Adrenal gland (tissue), 12 donors: ENCODE data around the gene GTSF1L. TPM values are rescaled to one million over a fixed set of nuclear protein-coding genes. Genes with fewer than 3 reads are reported as not detected.

Experiments
- DNase-seq, 7 donors: peaks; one replicate each; pipeline ENCODE4 v3.0.0-alpha.2; 2019 to 2020
- H3K27ac ChIP-seq, 5 donors: fragments of 200-600 bp; sonication (generic) in 4 of 5; 1 replicate in 3 of 5; 2 replicates in 2 of 5; pipeline versions ENCODE4 v1.5.1 to v1.8.0; 2016 to 2020; ENCODE audit warnings: mild to moderate bottlenecking in 1 of 5
- H3K27me3 ChIP-seq: fragments of 200-600 bp; 2 replicates; pipeline ENCODE4 v1.8.0; 2021
- H3K36me3 ChIP-seq, 2 donors: fragments of 200-600 bp; replicated peaks in 1 of 2; 1 replicate in 1 of 2; 2 replicates in 1 of 2; pipeline versions ENCODE4 v1.5.1 to v1.8.0; 2018 to 2022
- H3K4me1 ChIP-seq, 2 donors: fragments of 200-600 bp; replicated peaks in 1 of 2; 1 replicate in 1 of 2; 2 replicates in 1 of 2; pipeline versions ENCODE4 v1.5.1 to v1.8.0; 2018 to 2021
- H3K4me3 ChIP-seq, 4 donors: fragments of 200-600 bp; sonication (generic) in 3 of 4; one replicate each; pipeline ENCODE4 v1.5.1; 2016 to 2018
- H3K9me3 ChIP-seq, 3 donors: fragments of 200-600 bp; sonication (generic) in 1 of 3; replicated peaks in 1 of 3; 1 replicate in 2 of 3; 2 replicates in 1 of 3; pipeline versions ENCODE4 v1.5.1 to v1.8.0; 2016 to 2021
- CTCF ChIP-seq, 6 experiments: fragments of 450-650 bp in 4 of 6; fragments of 200-600 bp in 2 of 6; sonication (generic) in 1 of 6; IDR thresholded peaks; 1 replicate in 5 of 6; 2 replicates in 1 of 6; pipeline versions ENCODE4 v1.5.1 to v1.8.0; 2016 to 2021; ENCODE audit warnings: antibody characterized with exemption in 6 of 6, mild to moderate bottlenecking in 2 of 6, moderate library complexity in 1 of 6
- POLR2A ChIP-seq, 2 donors: fragments of 450-650 bp; IDR thresholded peaks; one replicate each; pipeline ENCODE4 v1.6.1; 2017; ENCODE audit warnings: antibody characterized with exemption in 2 of 2, mild to moderate bottlenecking in 2 of 2, moderate library complexity in 1 of 2
- WGBS, 4 donors: extraction: QIAGEN DNeasy Blood & Tissue Kit in 2 of 4; methylation state at CpG; one replicate each; pipeline versions ENCODE4 v1.1.5 to v1.1.7; 2013 to 2017; 5-methylcytosine and 5-hydroxymethylcytosine counted together
- intact Hi-C, 2 donors: fragments of 100-400 bp; cut with DNase I; formaldehyde crosslinking; loops; one replicate each; pipeline versions ENCODE4 v1.14.1 to v1.15.0; 2022 to 2023
- polyA plus RNA-seq, 3 donors: library from polyadenylated mRNA; stranded (reverse); fragments of 200-250 nt in 2 of 3; fragments of 350-450 nt in 1 of 3; fragmentation: Illumina TruSeq in 1 of 3; extraction: RNeasy Lipid Tissue Mini Kit (QIAGEN cat#74804) in 1 of 3; gene quantifications; one replicate each; pipeline ENCODE4 v1.2.3, GENCODE V29; 2013 to 2014
- total RNA-seq, 9 donors: library from RNA; depleted of rRNA in 4 of 9; stranded (reverse); fragments of >200 nt in 4 of 9; fragments of 120-200 nt in 1 of 9; fragmentation: NEBNext Ultra II Directional in 1 of 9; extraction: Animal tissue kit (Norgen Biotek cat#: 25700) in 1 of 9; gene quantifications; one replicate each; pipeline versions ENCODE4 v1.1.0 to v1.2.4, GENCODE V29; 2013 to 2023
- donor health status: healthy with polysubstance abuse.
- donor health status: Bipolar disorder and iron deficiency.
- donor health status: DM: yes; HTN: yes; CAD: no.
- donor health status: DM: no; HTN: no; CAD: no.
- donor health status: DM: no; HTN: no; CAD: no.
- donor health status: DM: yes; HTN: yes; CAD: no.

The GTSF1L gene
- total and polyA plus RNA-seq, 12 donors = not detected

GRCh38 chr20:43721097-43721428 lies 5.7 kb downstream of the GTSF1L start:
- Histone ChIP-seq H3K36me3 (no peaks in the 10 kb centered on the region), H3K4me1 (no peaks in the 10 kb centered on the region), H3K4me3 (no peak overlapping the region), H3K27me3 (no peaks in the 10 kb centered on the region), H3K27ac (no peak overlapping the region), H3K9me3 (no peaks in the 10 kb centered on the region)
- WGBS, 4 donors = 0 to 12% (median 6%) methylated on average over 1 to 2 of the region's 2 CpGs
- DNase-seq = no peak
- intact Hi-C loops = no loop called here
- no peak for TF ChIP-seq CTCF (IDR thresholded peaks at IDR 0.05)
- no peak for TF ChIP-seq POLR2A (IDR thresholded peaks at IDR 0.05)

- no peak for DNase-seq
- intact Hi-C loops = no loop called here
- TF ChIP-seq CTCF (IDR thresholded peaks at IDR 0.05) (no peak), POLR2A (IDR thresholded peaks at IDR 0.05) (no peak)
- Histone ChIP-seq H3K36me3 (no peaks in the 10 kb centered on the region), H3K4me3 (no peak overlapping the region), H3K27ac (no peak overlapping the region), H3K4me1 (no peaks in the 10 kb centered on the region), H3K9me3 (no peaks in the 10 kb centered on the region), H3K27me3 (no peaks in the 10 kb centered on the region)
- WGBS, 4 donors = 60 to 91% (median 72%) methylated on average over 1 of the region's 1 CpG
These were observed 6.8 kb downstream of the GTSF1L start for GRCh38 chr20:43720007-43720406.

- TF ChIP-seq POLR2A (IDR thresholded peaks at IDR 0.05) (no peak), CTCF (IDR thresholded peaks at IDR 0.05) (no peak)
- no peaks in the 10 kb centered on the region for H3K9me3 ChIP-seq
- intact Hi-C loops = no loop called here
- no peak overlapping the region for H3K4me3 ChIP-seq
- 90 to 100% (median 91%) methylated on average over 4 of the region's 4 CpGs for WGBS, 4 donors
- no peaks in the 10 kb centered on the region for H3K27me3 ChIP-seq
- DNase-seq = no peak
- no peaks in the 10 kb centered on the region for H3K4me1 ChIP-seq
- no peaks in the 10 kb centered on the region for H3K36me3 ChIP-seq
- no peak overlapping the region for H3K27ac ChIP-seq
These were observed 9.2 kb downstream of the GTSF1L start for GRCh38 chr20:43717616-43717995.

- Histone ChIP-seq H3K4me3 (no peak overlapping the region), H3K36me3 (no peaks in the 10 kb centered on the region), H3K27me3 (no peaks in the 10 kb centered on the region), H3K27ac (no peak overlapping the region), H3K9me3 (no peaks in the 10 kb centered on the region), H3K4me1 (no peaks in the 10 kb centered on the region)
- intact Hi-C loops = no loop called here
- TF ChIP-seq POLR2A (IDR thresholded peaks at IDR 0.05) = no peak
- no peak for TF ChIP-seq CTCF (IDR thresholded peaks at IDR 0.05)
- WGBS, 4 donors = 94 to 95% (median 94%) methylated on average over 9 to 12 of the region's 12 CpGs
- no peak for DNase-seq
These were observed 9.8 kb downstream of the GTSF1L start for GRCh38 chr20:43716757-43717615.
